NB4 (cell line): Measurements from ENCODE around the gene TMEM26.

ENCODE experiments used
- DNase-seq: peaks from one replicate; pipeline ENCODE4 v3.0.0; 2010; ENCODE audit warnings: low read depth
- H3K4me3 ChIP-seq: one replicate; pipeline ENCODE4 v1.5.1; 2011; ENCODE audit warnings: mild to moderate bottlenecking, low read depth, low read length, moderate library complexity
- CTCF ChIP-seq: IDR thresholded peaks from one replicate; pipeline ENCODE4 v1.5.1; 2012; ENCODE audit warnings: low read depth, low read length
- MAX ChIP-seq: IDR thresholded peaks from 2 replicates; pipeline ENCODE4 v1.6.1; 2011; ENCODE audit warnings: low read depth, low read length
- MYC ChIP-seq: IDR thresholded peaks from 2 replicates; pipeline ENCODE4 v1.6.1; 2011; ENCODE audit warnings: low read depth, low read length
- POLR2A ChIP-seq: IDR thresholded peaks from 2 replicates; pipeline ENCODE4 v1.6.1; 2011; ENCODE audit warnings: mild to moderate bottlenecking; ENCODE audit not compliant: insufficient read length; ENCODE audit errors: extremely low read depth

The TMEM26 gene

GRCh38 chr10:61404751-61405150, 48.4 kb downstream of the TMEM26 start:
- no peak overlapping the region for H3K4me3 ChIP-seq
- TF ChIP-seq CTCF (no peak), POLR2A (no peak), MAX (no peak), MYC (no peak)
- DNase-seq, result no peak

- no peak for DNase-seq
- H3K4me3 ChIP-seq, result no peak overlapping the region
- TF ChIP-seq MAX (no peak), POLR2A (no peak), CTCF (no peak), MYC (no peak)
Observed at GRCh38 chr10:61400524-61400923, 52.7 kb downstream of the TMEM26 start.

- DNase-seq, result no peak
- TF ChIP-seq MYC, result no peak
- no peak for TF ChIP-seq MAX
- no peak for TF ChIP-seq CTCF
- TF ChIP-seq POLR2A, result no peak
- H3K4me3 ChIP-seq, result no peak overlapping the region
Observed at GRCh38 chr10:61399406-61399805, 53.8 kb downstream of the TMEM26 start.

GRCh38 chr10:61398366-61399129, 54.6 kb downstream of the TMEM26 start:
- TF ChIP-seq CTCF (no peak), MAX (no peak), MYC (no peak), POLR2A (no peak)
- no peak for DNase-seq
- no peak overlapping the region for H3K4me3 ChIP-seq

GRCh38 chr10:61397175-61397986, 55.8 kb downstream of the TMEM26 start:
- TF ChIP-seq MAX, result no peak
- no peak for TF ChIP-seq POLR2A
- no peak for TF ChIP-seq CTCF
- no peak for TF ChIP-seq MYC
- DNase-seq, result peak; percentile 44
- peak overlapping the region; percentile 49 for H3K4me3 ChIP-seq
